Heart right ventricle (tissue), 16 donors: ENCODE measurements around the gene ATG7. TPM values are rescaled to one million over a fixed set of nuclear protein-coding genes. Genes with fewer than 3 reads are reported as not detected.

Source experiments
- ATAC-seq, 8 donors: fragments of 200-7000 bp; cut with Tn5 transposase; one replicate each; pipeline ENCODE4 v1.9.1; 2020; ENCODE audit warnings: mild to moderate bottlenecking in 8 of 8, moderate library complexity in 8 of 8, moderate number of reproducible peaks in 1 of 8
- DNase-seq, 2 donors: peaks; one replicate each; pipeline ENCODE4 v3.0.0-alpha.2; 2020
- H3K27ac ChIP-seq, 10 donors: fragments of 200-600 bp; sonication (generic) in 2 of 10; one replicate each; pipeline versions ENCODE4 v1.5.0 to v1.8.0; 2020 to 2022; ENCODE audit warnings: mild to moderate bottlenecking in 3 of 10
- H3K27me3 ChIP-seq, 7 donors: fragments of 200-600 bp; one replicate each; pipeline ENCODE4 v1.8.0; 2021 to 2022; ENCODE audit warnings: mild to moderate bottlenecking in 2 of 7
- H3K36me3 ChIP-seq, 9 donors: fragments of 200-600 bp; sonication (generic) in 1 of 9; one replicate each; pipeline versions ENCODE4 v1.5.0 to v1.8.0; 2020 to 2022; ENCODE audit warnings: mild to moderate bottlenecking in 2 of 9
- H3K4me1 ChIP-seq, 9 donors: fragments of 200-600 bp; sonication (generic) in 1 of 9; one replicate each; pipeline versions ENCODE4 v1.5.0 to v1.8.0; 2020 to 2022; ENCODE audit warnings: mild to moderate bottlenecking in 4 of 9
- H3K4me3 ChIP-seq, 10 donors: fragments of 200-600 bp; sonication (generic) in 2 of 10; one replicate each; pipeline versions ENCODE4 v1.5.0 to v1.8.0; 2020 to 2022; ENCODE audit warnings: mild to moderate bottlenecking in 7 of 10, moderate library complexity in 2 of 10
- H3K9me3 ChIP-seq, 11 donors: fragments of 200-600 bp in 10 of 11; sonication (generic) in 2 of 11; one replicate each; pipeline versions ENCODE4 v1.5.0 to v1.8.0; 2013 to 2022; ENCODE audit warnings: mild to moderate bottlenecking in 2 of 11, control low read depth in 1 of 11, moderate library complexity in 1 of 11
- WGBS, 2 donors: extraction: QIAGEN DNeasy Blood & Tissue Kit; methylation state at CpG; one replicate each; pipeline ENCODE4 v1.1.7; 2013; ENCODE audit warnings: inconsistent platforms in 1 of 2; 5-methylcytosine and 5-hydroxymethylcytosine counted together
- intact Hi-C, 10 donors: fragments of 100-400 bp; cut with DNase I; formaldehyde crosslinking; loops; one replicate each; pipeline versions ENCODE4 v1.11.1 to v1.14.2; 2022
- polyA plus RNA-seq, 2 donors: library from polyadenylated mRNA; stranded (reverse); fragments of 200-250 nt; gene quantifications; one replicate each; pipeline ENCODE4 v1.2.3, GENCODE V29; 2013
- total RNA-seq, 10 donors: library from RNA; stranded (reverse); fragmentation: NEBNext Ultra II Directional in 3 of 10; extraction: Animal tissue kit (Norgen Biotek cat#: 25700) in 3 of 10; gene quantifications; one replicate each; pipeline versions ENCODE4 v1.2.1 to v1.2.4, GENCODE V29; 2021 to 2023
- TF ChIP-seq, protein P1 (sequence below), 9 donors: fragments of 200-600 bp; sonication (generic) in 2 of 9; IDR thresholded peaks; one replicate each; pipeline versions ENCODE4 v1.5.0 to v1.8.0; 2021 to 2022; ENCODE audit warnings: antibody characterized with exemption in 9 of 9, mild to moderate bottlenecking in 5 of 9, moderate library complexity in 1 of 9
- donor health status: Arrhythmogenic right ventricular cardiomyopathy.
- donor health status: ischemic (EF 13 %, LVEDD 7.1; RV severe dilation, severe dysfunction).
- donor health status: healthy with polysubstance abuse.
- donor health status: DM: no; HTN: yes; CAD: no.
- donor health status: DM: no; HTN: no; CAD: no.
- donor health status: ischemic (EF 25% LVEDD 6.9; RV normal size, moderate dysfunction).
- donor health status: ischemic (EF 25% LVEDD 5.7; RV mildly dilated, moderate dysfunction).
- donor health status: healthy.
- donor health status: DM: yes; HTN: yes; CAD: no.
- donor health status: Ischemic cardiomyopathy.
- donor health status: ischemic (EF 35%, LVEDD 5.7; RV mildly dilated, moderate dysfunction).
- donor health status: nonischemic (EF 11% LVEDD 7.7; RV severe dilation, severe dysfunction).
- donor health status: DM: yes; HTN: yes; CAD: no.
- donor health status: PGD.
- donor health status: ischemic (EF 29% LVEDD 5.4; RV normal size, mild dysfunction).
- donor health status: nonischemic (EF 23%, LVEDD 6.1; RV moderate dilation, normal function).

Gene ATG7
- total and polyA plus RNA-seq, 12 donors, result 5.3 to 24.1 (median 16.8) TPM

DNA sequence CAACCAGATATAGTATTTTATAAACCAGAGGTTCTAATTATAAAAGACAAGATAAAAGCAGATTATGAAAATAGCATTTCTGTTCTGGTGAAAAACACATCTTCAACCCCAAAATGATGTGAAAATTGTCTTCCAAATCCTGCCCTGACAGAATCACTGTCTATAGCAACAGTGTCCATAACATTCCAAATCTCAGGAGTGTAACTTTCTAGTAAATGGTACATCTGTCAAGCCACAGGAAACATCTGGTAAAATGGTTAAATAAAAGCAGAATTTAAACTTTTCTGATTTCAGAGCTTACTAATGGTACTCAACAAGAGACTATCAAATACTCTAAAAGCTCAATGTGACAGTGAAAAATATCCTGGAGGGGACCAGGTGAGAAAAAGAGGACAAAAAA is 311.0 kb downstream of the ATG7 start:
- Histone ChIP-seq H3K27me3 (no peaks in the 10 kb centered on the region), H3K4me3 (peak overlapping the region in 3 of 10 donors; percentile 46 to 51 (median 48)), H3K36me3 (peaks cover 0 to 13% (median 0%) of the 10 kb centered on the region in 9 donors), H3K4me1 (peaks cover 11 to 92% (median 50%) of the 10 kb centered on the region in 9 donors), H3K9me3 (no peaks in the 10 kb centered on the region), H3K27ac (peak overlapping the region in 9 of 10 donors; percentile 38 to 85 (median 74))
- intact Hi-C loops, result loop anchor here in 3 of 10 donors (5.0 to 10.0 kb wide), 2 partner anchors 52 to 59 kb away; partner anchors contain the start of gene VGLL4 (in 2 of the 3)
- ATAC-seq (peak in 4 of 8 donors; percentile 28 to 58 (median 42)), DNase-seq (no peak)
- TF ChIP-seq, protein P1, sequence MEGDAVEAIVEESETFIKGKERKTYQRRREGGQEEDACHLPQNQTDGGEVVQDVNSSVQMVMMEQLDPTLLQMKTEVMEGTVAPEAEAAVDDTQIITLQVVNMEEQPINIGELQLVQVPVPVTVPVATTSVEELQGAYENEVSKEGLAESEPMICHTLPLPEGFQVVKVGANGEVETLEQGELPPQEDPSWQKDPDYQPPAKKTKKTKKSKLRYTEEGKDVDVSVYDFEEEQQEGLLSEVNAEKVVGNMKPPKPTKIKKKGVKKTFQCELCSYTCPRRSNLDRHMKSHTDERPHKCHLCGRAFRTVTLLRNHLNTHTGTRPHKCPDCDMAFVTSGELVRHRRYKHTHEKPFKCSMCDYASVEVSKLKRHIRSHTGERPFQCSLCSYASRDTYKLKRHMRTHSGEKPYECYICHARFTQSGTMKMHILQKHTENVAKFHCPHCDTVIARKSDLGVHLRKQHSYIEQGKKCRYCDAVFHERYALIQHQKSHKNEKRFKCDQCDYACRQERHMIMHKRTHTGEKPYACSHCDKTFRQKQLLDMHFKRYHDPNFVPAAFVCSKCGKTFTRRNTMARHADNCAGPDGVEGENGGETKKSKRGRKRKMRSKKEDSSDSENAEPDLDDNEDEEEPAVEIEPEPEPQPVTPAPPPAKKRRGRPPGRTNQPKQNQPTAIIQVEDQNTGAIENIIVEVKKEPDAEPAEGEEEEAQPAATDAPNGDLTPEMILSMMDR (IDR thresholded peaks at IDR 0.05), result no peak

DNA sequence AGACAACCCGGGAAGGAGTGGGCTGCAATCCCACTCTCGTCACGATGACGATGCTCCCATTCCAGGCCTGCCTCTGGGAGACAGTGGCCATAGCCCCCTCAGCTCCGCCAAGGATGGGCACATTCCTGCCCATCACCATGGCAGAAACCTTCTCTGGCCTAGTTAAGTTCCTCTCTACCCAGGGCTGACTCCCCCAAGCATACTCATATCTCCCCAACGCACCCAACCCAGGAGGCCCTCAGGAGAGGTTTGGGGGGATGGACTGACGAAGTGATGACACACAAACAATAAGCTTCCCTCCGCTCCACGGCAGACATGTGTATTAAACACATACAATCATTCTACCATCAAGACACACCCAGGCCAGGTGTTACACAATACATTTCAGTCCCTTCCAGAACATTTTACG is 311.4 kb downstream of the ATG7 start:
- H3K4me3 ChIP-seq, result peak overlapping the region in 1 of 10 donors; percentile 48
- peaks cover 0 to 13% (median 0%) of the 10 kb centered on the region in 9 donors for H3K36me3 ChIP-seq
- peaks cover 11 to 95% (median 54%) of the 10 kb centered on the region in 9 donors for H3K4me1 ChIP-seq
- DNase-seq, result no peak
- no peaks in the 10 kb centered on the region for H3K27me3 ChIP-seq
- H3K27ac ChIP-seq, result peak overlapping the region in 9 of 10 donors; percentile 10 to 85 (median 66)
- intact Hi-C loops, result loop anchor here in 3 of 10 donors (5.0 to 10.0 kb wide), 2 partner anchors 51 to 59 kb away; partner anchors contain the start of gene VGLL4 (in 2 of the 3)
- TF ChIP-seq, protein P1 (IDR thresholded peaks at IDR 0.05), result no peak
- peak in 3 of 8 donors; percentile 5 to 10 (median 7) for ATAC-seq
- WGBS, 2 donors, result 32 to 48% methylated on average over 10 of the region's 10 CpGs
- H3K9me3 ChIP-seq, result no peaks in the 10 kb centered on the region

DNA sequence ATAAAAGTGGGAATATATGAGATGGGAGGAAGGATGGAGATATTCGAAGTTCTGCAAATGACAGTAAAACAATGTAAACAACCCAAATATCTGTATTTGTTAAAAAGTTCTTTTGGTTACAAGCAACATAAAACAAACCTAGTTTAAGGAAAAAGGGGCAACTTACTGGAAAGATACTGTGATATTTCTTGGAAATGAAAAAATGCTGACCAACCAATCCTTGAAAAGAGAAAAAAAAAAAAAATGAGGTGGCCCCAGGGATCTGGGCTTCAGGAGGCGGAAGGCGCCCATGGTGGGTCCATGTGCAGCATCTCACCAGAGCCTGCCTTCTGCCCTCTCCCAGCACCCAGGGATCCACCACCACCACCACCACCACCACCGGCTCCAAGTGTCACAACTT is 312.4 kb downstream of the ATG7 start:
- H3K36me3 ChIP-seq, result peaks cover 0 to 13% (median 0%) of the 10 kb centered on the region in 9 donors
- no peaks in the 10 kb centered on the region for H3K9me3 ChIP-seq
- TF ChIP-seq, protein P1 (IDR thresholded peaks at IDR 0.05), result no peak
- H3K27me3 ChIP-seq, result no peaks in the 10 kb centered on the region
- H3K4me3 ChIP-seq, result no peak overlapping the region
- peak overlapping the region in 1 of 10 donors; percentile 84 for H3K27ac ChIP-seq
- no peak for DNase-seq
- intact Hi-C loops, result loop anchor here in 3 of 10 donors (5.0 to 10.0 kb wide), 2 partner anchors 50 to 58 kb away; partner anchors contain the start of gene VGLL4 (in 2 of the 3)
- ATAC-seq, result no peak
- 75 to 86% methylated on average over 4 of the region's 4 CpGs for WGBS, 2 donors
- H3K4me1 ChIP-seq, result peaks cover 18 to 97% (median 63%) of the 10 kb centered on the region in 9 donors

DNA sequence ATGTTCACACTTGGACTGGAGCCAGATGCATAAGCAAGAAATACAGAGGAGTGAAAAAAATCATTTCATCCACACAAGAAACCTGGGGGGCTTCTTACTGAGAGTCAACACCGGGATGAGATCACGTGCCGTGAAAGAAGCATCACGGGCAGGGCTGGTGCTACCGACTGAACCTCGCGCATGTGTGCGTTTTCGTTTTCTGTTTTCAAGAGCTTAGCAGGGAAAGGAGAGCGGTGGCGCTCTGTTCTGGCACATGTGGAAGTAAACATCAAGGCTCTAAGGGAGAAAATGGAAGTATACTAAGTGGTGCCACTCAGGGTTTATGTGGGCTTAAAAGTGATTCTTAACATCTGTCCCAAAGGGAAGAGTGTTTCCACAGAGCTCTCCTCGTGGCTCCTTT is 315.6 kb downstream of the ATG7 start:
- 84 to 90% methylated on average over 12 of the region's 12 CpGs for WGBS, 2 donors
- intact Hi-C loops, result loop anchor here in 1 of 10 donors (10.0 kb wide), 1 partner anchor 47 kb away; no protein-coding TSS in a partner anchor
- Histone ChIP-seq H3K27me3 (no peaks in the 10 kb centered on the region), H3K27ac (peak overlapping the region in 5 of 10 donors; percentile 6 to 84 (median 39)), H3K4me1 (peaks cover 33 to 96% (median 71%) of the 10 kb centered on the region in 9 donors), H3K9me3 (no peaks in the 10 kb centered on the region), H3K4me3 (no peak overlapping the region), H3K36me3 (peaks cover 0 to 13% (median 0%) of the 10 kb centered on the region in 9 donors)
- TF ChIP-seq, protein P1 (IDR thresholded peaks at IDR 0.05), result no peak
- ATAC-seq (no peak), DNase-seq (no peak)
